Activated CD4-positive, alpha-beta memory T cell treated with anti-CD3 and anti-CD28 coated beads, Interleukin-2, amount 10 ng/mL, durations not matched to agents 7 days and 5 days (primary cell): ENCODE results near the gene ZZZ3. TPM values are rescaled to one million over a fixed set of nuclear protein-coding genes. Genes with fewer than 3 reads are reported as not detected.
"Not testable (repeated sequence)": the region's sequence is repeated elsewhere in the genome, so short reads cannot be mapped to it uniquely, and the experiment has no call there.

ENCODE experiments used
- CTCF ChIA-PET: fragments of 350-600 bp; sonication (Branson Sonifier 250); formaldehyde crosslinking; loops from one replicate; lab custom pipeline; 2021; ENCODE audit warnings: antibody characterized with exemption, inconsistent platforms; lab: Charles Lee
- POLR2A ChIA-PET: fragments of 350-600 bp; sonication (Branson Sonifier 250); formaldehyde crosslinking; loops from one replicate; lab custom pipeline; 2021; ENCODE audit warnings: antibody characterized with exemption; lab: Charles Lee
- DNase-seq: peaks from one replicate; pipeline ENCODE4 v3.0.0-alpha.2; 2020
- H3K27ac Mint-ChIP-seq: one replicate; pipeline ENCODE4 v1.8.0; 2021; ENCODE audit warnings: mild to moderate bottlenecking, mixed read lengths
- H3K27me3 Mint-ChIP-seq: one replicate; pipeline ENCODE4 v1.8.0; 2021; ENCODE audit warnings: mixed read lengths
- H3K36me3 Mint-ChIP-seq: one replicate; pipeline ENCODE4 v1.8.0; 2021; ENCODE audit warnings: low read depth, mixed read lengths
- H3K4me1 Mint-ChIP-seq: one replicate; pipeline ENCODE4 v1.8.0; 2021; ENCODE audit warnings: mixed read lengths
- H3K4me3 Mint-ChIP-seq: one replicate; pipeline ENCODE4 v1.8.0; 2021; ENCODE audit warnings: mild to moderate bottlenecking, mixed read lengths
- H3K9me3 Mint-ChIP-seq: one replicate; pipeline ENCODE4 v1.8.0; 2021; ENCODE audit warnings: mixed read lengths
- total RNA-seq, 2 experiments: library from RNA; stranded (reverse); gene quantifications; one replicate each; pipeline ENCODE4 v1.2.3, GENCODE V29; 2021

Gene ZZZ3
- total RNA-seq, 2 experiments from 2014 or later = 28.8 to 29.7 TPM

DNA sequence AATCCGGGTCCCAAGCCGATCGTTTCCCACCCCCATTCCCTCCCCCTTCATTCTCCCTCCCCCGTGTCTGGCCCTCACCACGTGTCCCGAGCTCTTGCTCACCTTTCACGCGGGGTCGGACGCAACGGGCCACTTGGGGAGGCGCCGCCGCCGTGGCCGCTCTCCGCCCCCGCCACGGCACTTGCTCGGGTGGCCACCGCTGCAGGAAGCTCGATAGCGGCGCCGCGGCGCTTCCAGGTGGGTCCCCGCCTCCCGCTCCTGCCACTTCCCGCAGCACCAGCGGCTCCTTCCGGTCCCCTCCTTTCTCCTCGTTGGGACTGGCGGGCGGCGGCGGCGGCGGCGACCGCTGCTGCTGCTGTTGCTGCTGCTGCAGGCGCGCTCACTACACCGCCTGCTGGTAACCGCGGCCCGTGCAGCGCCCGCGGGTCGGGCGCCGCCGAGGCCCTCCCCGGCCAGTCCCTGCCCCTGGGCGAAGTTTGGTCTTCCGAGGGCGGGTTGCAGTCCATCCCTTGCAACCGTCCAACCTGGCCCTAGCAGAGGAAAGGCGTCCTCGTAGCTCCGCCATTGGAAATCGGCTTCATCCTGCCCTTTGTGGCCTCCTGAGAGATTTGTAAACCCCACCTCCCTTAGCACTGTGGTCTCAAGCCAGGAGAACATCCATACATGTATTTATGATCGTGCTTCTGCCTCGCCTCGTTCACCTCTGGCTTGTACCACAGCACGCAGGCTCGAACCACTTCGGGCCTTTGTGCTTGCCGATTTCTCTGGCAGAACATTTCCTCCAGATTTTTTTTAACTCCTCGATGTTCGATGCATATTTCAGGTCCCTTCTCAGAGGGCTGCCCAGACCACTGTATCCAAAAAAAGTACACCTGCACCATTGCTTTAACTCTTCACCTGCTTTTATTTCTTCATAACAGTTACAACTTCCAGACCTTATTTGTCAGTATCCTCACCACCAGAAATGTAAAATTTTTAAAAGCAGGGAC, 996 bp upstream of the ZZZ3 start:
- Mint-ChIP-seq H3K4me1 (peaks cover 29% of the 10 kb centered on the region), H3K27me3 (no peaks in the 10 kb centered on the region), H3K4me3 (peak overlapping the region; percentile 79), H3K27ac (peak overlapping the region; percentile 85), H3K9me3 (no peaks in the 10 kb centered on the region), H3K36me3 (peaks cover 7% of the 10 kb centered on the region)
- ChIA-PET POLR2A (interaction anchor here (0.6 to 4.0 kb wide), 13 partner anchors 10 to 321 kb away, joined by 3 to 34 read pairs (median 5); partner anchors contain the start of genes DNAJB4, FUBP1 and MIGA1), CTCF (interaction anchor here (0.6 to 2.9 kb wide), 16 partner anchors 10 to 322 kb away, joined by 3 to 14 read pairs (median 4); partner anchors contain the start of genes DNAJB4, FUBP1 and MIGA1)
- DNase-seq = peak; percentile 92

DNA sequence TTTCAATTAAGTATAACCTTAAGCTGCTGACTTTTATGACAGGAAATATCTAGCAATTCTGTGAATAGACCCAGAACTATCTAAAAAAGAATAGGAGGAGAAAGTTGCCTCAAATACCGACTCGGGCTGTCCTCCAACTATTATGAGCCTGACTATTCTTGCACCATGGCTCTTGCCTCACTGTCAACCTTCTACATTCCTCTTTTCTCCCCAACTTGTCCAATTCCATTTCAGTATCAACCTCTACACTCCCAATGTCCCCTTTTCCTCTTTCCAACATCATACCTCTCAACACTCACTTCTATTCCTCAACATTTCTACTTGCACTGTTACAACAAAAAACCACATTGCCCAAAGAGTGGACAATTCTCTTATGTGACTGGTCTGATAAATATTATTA, 2.3 kb downstream of the ZZZ3 start:
- ChIA-PET POLR2A (interaction anchor here (1.6 kb wide), 1 partner anchor 298 kb away, joined by 7 read pairs; the partner anchor contains the start of gene FUBP1), CTCF (no interaction called here)
- H3K4me3 Mint-ChIP-seq = no peak overlapping the region
- peaks cover 37% of the 10 kb centered on the region for H3K4me1 Mint-ChIP-seq
- no peaks in the 10 kb centered on the region for H3K9me3 Mint-ChIP-seq
- H3K27me3 Mint-ChIP-seq = no peaks in the 10 kb centered on the region
- peaks cover 15% of the 10 kb centered on the region for H3K36me3 Mint-ChIP-seq
- DNase-seq = no peak
- H3K27ac Mint-ChIP-seq = no peak overlapping the region

DNA sequence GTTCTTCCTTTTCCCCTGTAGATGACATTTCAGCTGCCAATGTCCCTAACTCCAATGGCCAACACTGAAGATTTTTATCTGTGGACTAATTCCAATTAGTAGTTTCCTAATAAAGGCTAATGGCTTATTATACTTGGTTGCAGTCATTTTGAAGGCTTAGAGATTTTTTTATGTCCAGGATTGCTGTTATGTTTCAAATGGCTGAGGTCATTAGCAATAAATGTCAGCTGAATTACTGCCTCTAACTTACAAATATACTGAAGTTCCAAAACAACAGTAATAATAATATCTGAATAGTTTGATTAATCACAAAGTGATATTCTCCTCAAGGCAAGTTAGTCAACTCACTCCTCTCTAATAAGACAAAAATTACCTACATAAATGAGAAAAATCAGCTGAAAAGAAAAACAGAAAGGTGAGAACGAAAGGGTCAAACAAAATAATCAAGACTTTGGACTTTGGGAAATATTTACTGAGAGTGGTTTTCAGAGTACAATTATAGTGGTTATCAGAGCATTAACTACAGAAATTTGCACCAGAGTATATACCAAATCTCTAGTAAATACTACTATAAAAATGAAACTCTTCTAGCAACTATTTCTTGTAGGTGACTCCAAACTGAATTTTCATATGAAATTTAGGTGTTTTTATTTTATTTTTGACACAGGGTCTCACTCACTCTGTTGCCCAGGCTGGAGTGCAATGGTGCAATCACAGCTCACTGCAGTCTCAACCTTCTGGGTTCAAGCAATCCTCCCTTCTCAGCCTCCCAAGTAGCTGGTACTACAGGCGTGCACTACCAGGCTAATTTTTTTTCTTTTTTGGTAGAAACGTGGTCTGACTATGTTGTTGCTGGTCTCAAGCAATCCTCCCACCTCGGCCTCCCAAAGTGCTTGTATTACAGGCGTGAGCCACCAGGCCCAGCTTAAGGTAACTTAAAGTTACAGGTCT, 3.5 kb downstream of the ZZZ3 start:
- Mint-ChIP-seq H3K27ac (no peak overlapping the region), H3K36me3 (peaks cover 18% of the 10 kb centered on the region), H3K4me1 (peaks cover 37% of the 10 kb centered on the region), H3K4me3 (no peak overlapping the region), H3K27me3 (no peaks in the 10 kb centered on the region), H3K9me3 (no peaks in the 10 kb centered on the region)
- POLR2A ChIA-PET = interaction anchor here (1.6 kb wide), 1 partner anchor 300 kb away, joined by 7 read pairs; the partner anchor contains the start of gene FUBP1
- no peak for DNase-seq
- CTCF ChIA-PET = interaction anchor here (0.6 kb wide), 1 partner anchor 8 kb away, joined by 4 read pairs; no protein-coding TSS in a partner anchor

DNA sequence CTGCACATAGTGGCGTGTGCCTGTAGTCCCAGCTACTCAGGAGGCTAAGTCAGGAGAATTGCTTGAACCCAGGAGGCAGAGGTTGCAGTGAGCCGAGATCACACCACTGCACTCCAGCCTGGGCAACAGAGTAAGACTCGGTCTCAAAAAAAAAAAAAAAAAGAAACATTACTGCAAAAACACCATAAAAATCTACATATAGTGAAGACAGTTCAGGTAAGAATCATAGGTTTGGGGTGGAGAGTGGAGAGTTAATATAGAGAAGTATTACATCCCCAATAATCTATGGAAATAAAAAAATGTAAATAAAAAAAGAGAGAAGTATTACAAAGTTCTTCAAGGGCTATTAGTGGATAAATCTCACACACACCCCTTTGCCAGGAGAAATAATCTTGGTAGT, 7.7 kb downstream of the ZZZ3 start:
- H3K4me3 Mint-ChIP-seq, H3K9me3 Mint-ChIP-seq, CTCF ChIA-PET, H3K27me3 Mint-ChIP-seq, H3K27ac Mint-ChIP-seq, DNase-seq: not testable (repeated sequence)
- H3K4me1 Mint-ChIP-seq = peaks cover 53% of the 10 kb centered on the region
- H3K36me3 Mint-ChIP-seq = peaks cover 15% of the 10 kb centered on the region
- POLR2A ChIA-PET = interaction anchor here (1.2 to 4.4 kb wide), 2 partner anchors 8 to 16 kb away, joined by 3 to 34 read pairs; partner anchors contain the start of gene ZZZ3

DNA sequence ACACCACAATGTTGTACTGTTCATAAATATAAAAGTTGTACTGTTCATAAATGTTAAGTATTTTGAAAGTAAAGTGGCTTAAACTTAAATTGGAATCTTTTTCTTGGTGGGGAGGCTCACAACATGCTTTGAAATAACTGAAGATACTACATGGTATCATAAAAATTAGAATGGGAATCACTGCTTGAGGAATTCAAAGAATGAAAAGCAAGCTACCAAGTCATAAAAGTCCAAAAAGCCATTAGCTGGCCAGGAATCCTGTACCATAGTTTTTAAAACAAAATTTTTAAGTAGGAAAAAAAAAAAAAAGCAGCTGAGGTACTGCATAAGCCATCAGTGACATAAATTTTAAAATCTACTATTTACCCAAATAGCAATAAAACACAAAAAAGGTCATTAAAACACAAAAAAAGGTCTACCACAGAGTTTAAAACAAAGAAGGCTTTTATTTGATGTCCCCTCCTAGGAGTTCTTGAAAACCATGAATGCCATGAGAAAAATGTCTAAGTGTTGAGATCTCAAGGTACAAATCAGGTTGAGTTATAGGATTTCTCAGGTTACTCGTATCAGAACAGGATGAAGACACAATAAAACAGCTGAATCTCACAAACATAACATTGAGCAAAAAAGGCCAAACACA, 8.6 kb downstream of the ZZZ3 start:
- H3K4me1 Mint-ChIP-seq = peaks cover 54% of the 10 kb centered on the region
- peaks cover 14% of the 10 kb centered on the region for H3K36me3 Mint-ChIP-seq
- H3K9me3 Mint-ChIP-seq = no peaks in the 10 kb centered on the region
- H3K27ac Mint-ChIP-seq = no peak overlapping the region
- H3K4me3 Mint-ChIP-seq = no peak overlapping the region
- H3K27me3 Mint-ChIP-seq = no peaks in the 10 kb centered on the region
- no peak for DNase-seq
- POLR2A ChIA-PET = interaction anchor here (4.4 kb wide), 1 partner anchor 9 kb away, joined by 34 read pairs; the partner anchor contains the start of gene ZZZ3
- CTCF ChIA-PET = interaction anchor here (0.6 kb wide), 1 partner anchor 37 kb away, joined by 4 read pairs; no protein-coding TSS in a partner anchor

DNA sequence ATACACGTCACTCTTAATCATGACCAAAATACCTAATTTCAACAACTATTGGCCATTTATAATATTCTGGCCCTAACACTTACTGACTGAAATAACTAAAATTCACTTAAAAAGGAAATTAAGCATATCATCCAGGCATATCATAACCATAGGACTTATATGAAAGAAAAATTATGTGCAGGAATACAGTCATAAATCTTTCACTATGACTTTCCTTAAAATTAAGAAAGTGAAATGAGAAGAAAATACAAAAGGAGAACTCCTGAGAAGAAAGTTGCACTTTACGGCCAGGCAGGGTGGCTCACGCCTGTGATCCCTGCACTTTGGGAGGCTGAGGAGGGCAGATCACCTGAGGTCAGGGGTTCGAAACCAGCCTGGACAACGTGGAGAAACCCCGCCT, 9.4 kb downstream of the ZZZ3 start:
- Mint-ChIP-seq H3K4me1 (peaks cover 56% of the 10 kb centered on the region), H3K27me3 (no peaks in the 10 kb centered on the region), H3K36me3 (peaks cover 9% of the 10 kb centered on the region), H3K27ac (no peak overlapping the region), H3K4me3 (no peak overlapping the region), H3K9me3 (no peaks in the 10 kb centered on the region)
- CTCF ChIA-PET = interaction anchor here (1.4 kb wide), 1 partner anchor 10 kb away, joined by 10 read pairs; the partner anchor contains the start of gene ZZZ3
- no peak for DNase-seq
- POLR2A ChIA-PET = interaction anchor here (4.4 kb wide), 1 partner anchor 10 kb away, joined by 34 read pairs; the partner anchor contains the start of gene ZZZ3

DNA sequence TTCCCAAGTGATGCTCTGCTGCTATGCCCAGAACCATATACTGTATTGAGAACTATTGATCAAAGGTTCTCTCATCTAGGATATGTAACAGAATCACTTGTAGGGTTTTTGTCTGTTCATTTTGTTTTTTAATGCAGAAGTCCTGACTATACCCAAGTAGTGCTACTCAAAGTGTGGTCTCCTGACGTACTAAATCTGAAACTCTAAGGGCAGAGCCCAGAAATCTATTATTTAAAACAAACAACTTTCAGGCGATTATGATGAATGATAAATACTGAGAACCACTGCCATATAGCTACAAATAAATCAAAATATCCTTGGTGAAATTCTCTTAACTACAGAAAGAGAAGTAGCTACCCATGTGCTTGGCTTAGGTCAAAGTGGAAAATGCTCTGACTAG, 10.1 kb downstream of the ZZZ3 start:
- DNase-seq = no peak
- Mint-ChIP-seq H3K9me3 (no peaks in the 10 kb centered on the region), H3K27me3 (no peaks in the 10 kb centered on the region), H3K36me3 (peaks cover 9% of the 10 kb centered on the region), H3K27ac (no peak overlapping the region), H3K4me1 (peaks cover 57% of the 10 kb centered on the region), H3K4me3 (no peak overlapping the region)
- ChIA-PET POLR2A (interaction anchor here (4.4 kb wide), 1 partner anchor 10 kb away, joined by 34 read pairs; the partner anchor contains the start of gene ZZZ3), CTCF (interaction anchor here (1.4 kb wide), 1 partner anchor 10 kb away, joined by 10 read pairs; the partner anchor contains the start of gene ZZZ3)

DNA sequence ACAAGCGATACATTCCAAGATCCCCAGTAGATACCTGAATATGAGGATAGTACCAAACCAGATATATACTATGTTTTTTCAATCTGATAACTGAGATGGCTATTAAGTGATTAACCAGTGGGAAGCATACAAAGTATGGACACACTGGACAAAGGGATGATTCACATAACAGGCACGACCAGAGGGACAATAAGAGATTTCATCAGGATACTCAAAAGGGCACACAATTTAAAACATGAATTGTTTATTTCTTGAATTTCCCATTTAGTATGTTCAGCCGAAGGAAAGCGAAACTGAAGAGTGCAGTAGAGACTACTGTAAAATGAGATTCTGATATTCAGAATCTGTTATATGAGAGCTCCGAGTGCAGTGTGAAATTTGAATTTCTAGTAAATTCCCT, 10.6 kb downstream of the ZZZ3 start:
- no peak for DNase-seq
- POLR2A ChIA-PET = interaction anchor here (4.4 kb wide), 1 partner anchor 11 kb away, joined by 34 read pairs; the partner anchor contains the start of gene ZZZ3
- H3K27me3 Mint-ChIP-seq = no peaks in the 10 kb centered on the region
- H3K27ac Mint-ChIP-seq = peak overlapping the region; percentile 52
- peak overlapping the region; percentile 33 for H3K4me3 Mint-ChIP-seq
- no peaks in the 10 kb centered on the region for H3K9me3 Mint-ChIP-seq
- H3K4me1 Mint-ChIP-seq = peaks cover 58% of the 10 kb centered on the region
- peaks cover 9% of the 10 kb centered on the region for H3K36me3 Mint-ChIP-seq
- CTCF ChIA-PET = interaction anchor here (1.4 kb wide), 1 partner anchor 11 kb away, joined by 10 read pairs; the partner anchor contains the start of gene ZZZ3

DNA sequence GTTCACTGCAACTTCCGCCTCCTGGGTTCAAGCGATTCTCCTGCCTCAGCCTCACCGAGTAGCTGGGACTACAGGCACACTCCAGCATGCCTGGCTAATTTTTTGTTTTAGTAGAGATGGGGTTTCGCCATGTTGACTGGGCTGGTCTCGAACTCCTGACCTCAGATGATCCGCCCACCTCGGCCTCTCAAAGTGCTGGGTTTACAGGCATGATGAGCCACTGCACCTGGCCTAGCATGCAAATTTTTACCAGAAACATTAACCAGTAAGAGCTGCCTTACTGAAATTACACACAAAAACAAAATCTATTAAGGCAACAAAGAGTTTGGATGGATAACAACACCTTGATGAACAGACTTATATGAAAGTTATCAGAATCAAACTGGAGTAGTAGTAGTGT, 12.1 kb downstream of the ZZZ3 start:
- POLR2A ChIA-PET = interaction anchor here (4.4 kb wide), 1 partner anchor 13 kb away, joined by 34 read pairs; the partner anchor contains the start of gene ZZZ3
- no peak overlapping the region for H3K4me3 Mint-ChIP-seq
- no peaks in the 10 kb centered on the region for H3K27me3 Mint-ChIP-seq
- no peaks in the 10 kb centered on the region for H3K9me3 Mint-ChIP-seq
- CTCF ChIA-PET = interaction anchor here (2.8 kb wide), 1 partner anchor 13 kb away, joined by 14 read pairs; the partner anchor contains the start of gene ZZZ3
- peaks cover 55% of the 10 kb centered on the region for H3K4me1 Mint-ChIP-seq
- no peak overlapping the region for H3K27ac Mint-ChIP-seq
- peaks cover 4% of the 10 kb centered on the region for H3K36me3 Mint-ChIP-seq
- no peak for DNase-seq

DNA sequence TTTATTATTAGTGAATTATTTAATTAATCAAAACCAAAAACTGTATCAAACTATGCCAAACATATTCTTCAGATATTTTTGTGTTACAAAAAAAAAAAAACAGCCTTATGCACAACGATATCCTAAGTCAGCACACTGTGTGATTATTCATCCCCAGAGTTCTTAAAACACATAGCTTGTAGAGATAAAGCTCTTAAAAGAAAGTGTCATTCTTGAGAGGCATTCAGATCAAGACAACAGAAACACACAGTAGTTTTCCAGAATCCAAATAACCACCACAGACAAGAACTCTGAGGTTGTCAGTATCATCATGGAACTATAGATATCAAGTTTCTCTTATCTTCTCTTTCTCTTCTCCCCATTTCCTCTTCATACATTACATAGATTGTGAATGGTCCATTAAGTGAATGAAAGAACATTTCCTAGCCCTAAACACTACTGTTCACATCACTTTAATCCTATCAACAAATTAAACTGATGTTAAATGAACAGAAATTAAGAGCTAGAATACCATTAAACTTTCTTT, 13.5 kb downstream of the ZZZ3 start:
- H3K4me1 Mint-ChIP-seq = peaks cover 56% of the 10 kb centered on the region
- no peak overlapping the region for H3K27ac Mint-ChIP-seq
- no peaks in the 10 kb centered on the region for H3K9me3 Mint-ChIP-seq
- H3K4me3 Mint-ChIP-seq = no peak overlapping the region
- no peaks in the 10 kb centered on the region for H3K36me3 Mint-ChIP-seq
- no peak for DNase-seq
- ChIA-PET POLR2A (interaction anchor here (1.8 to 2.4 kb wide), 2 partner anchors 10 to 14 kb away, joined by 6 to 10 read pairs; partner anchors contain the start of gene ZZZ3), CTCF (interaction anchor here (0.7 to 2.8 kb wide), 3 partner anchors 11 to 297 kb away, joined by 4 to 14 read pairs (median 4); partner anchors contain the start of gene ZZZ3)
- no peaks in the 10 kb centered on the region for H3K27me3 Mint-ChIP-seq

DNA sequence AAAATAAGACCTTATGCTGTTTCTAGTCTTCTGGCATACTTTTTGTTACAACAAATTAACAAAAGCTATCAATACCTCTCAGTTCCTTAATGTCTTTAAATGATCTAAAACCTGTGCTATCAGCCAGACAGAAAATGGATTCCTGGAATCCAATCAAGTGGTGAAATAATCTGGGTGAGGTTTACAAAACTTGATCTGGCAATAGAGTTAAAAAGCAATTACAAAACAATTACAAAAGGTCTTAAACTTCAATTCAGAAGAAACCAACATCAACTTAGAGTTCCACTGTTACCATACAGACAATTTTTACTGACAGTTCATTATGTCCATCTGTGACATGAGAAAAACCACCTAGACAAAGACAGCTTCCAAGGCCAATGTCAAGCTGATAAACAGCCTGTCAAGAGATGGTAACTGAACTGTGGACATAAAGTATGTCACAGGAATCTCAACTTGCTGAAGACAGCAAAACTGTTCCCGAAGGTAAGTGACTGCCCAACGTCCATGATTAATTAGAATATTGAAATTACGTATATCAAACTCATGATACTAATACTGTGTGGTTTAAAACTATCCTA, 17.4 kb downstream of the ZZZ3 start:
- ChIA-PET POLR2A (no interaction called here), CTCF (no interaction called here)
- no peak overlapping the region for H3K27ac Mint-ChIP-seq
- peaks cover 2% of the 10 kb centered on the region for H3K9me3 Mint-ChIP-seq
- H3K4me1 Mint-ChIP-seq = peaks cover 33% of the 10 kb centered on the region
- H3K4me3 Mint-ChIP-seq = no peak overlapping the region
- peaks cover 8% of the 10 kb centered on the region for H3K36me3 Mint-ChIP-seq
- DNase-seq = no peak
- no peaks in the 10 kb centered on the region for H3K27me3 Mint-ChIP-seq
